NCI-H69 (cell line): Measurements from ENCODE around the gene STRADB.
A peak's percentile ranks its signal among the peaks of the same experiment; 100 is the strongest.
"Not testable (repeated sequence)": the region's sequence is repeated elsewhere in the genome, so short reads cannot be mapped to it uniquely, and the experiment has no call there.

Experiments
- DNase-seq: peaks from one replicate; lab custom pipeline; 2025; lab: John Stamatoyannopoulos, UW

Gene STRADB

GRCh38 chr2:201430322-201430721 is 21.2 kb upstream of the STRADB start:
- DNase-seq, result not testable (repeated sequence)

GRCh38 chr2:201430839-201431238 is 20.7 kb upstream of the STRADB start:
- no peak for DNase-seq

GRCh38 chr2:201432038-201432620 is 19.4 kb upstream of the STRADB start:
- no peak for DNase-seq

GRCh38 chr2:201432621-201433393 is 18.7 kb upstream of the STRADB start:
- DNase-seq, result no peak

GRCh38 chr2:201433394-201433995 is 18.0 kb upstream of the STRADB start:
- DNase-seq, result no peak

- no peak for DNase-seq
Observed at GRCh38 chr2:201436141-201436540, 15.4 kb upstream of the STRADB start.

GRCh38 chr2:201439336-201439922 is 12.1 kb upstream of the STRADB start:
- DNase-seq, result not testable (repeated sequence)

- peak; percentile 19 for DNase-seq
Observed at GRCh38 chr2:201440182-201440581, 11.4 kb upstream of the STRADB start.

- no peak for DNase-seq
Observed at GRCh38 chr2:201441409-201441808, 10.1 kb upstream of the STRADB start.

GRCh38 chr2:201444746-201445465 is 6.6 kb upstream of the STRADB start:
- no peak for DNase-seq

GRCh38 chr2:201447086-201447485 is 4.5 kb upstream of the STRADB start:
- DNase-seq, result no peak

GRCh38 chr2:201448061-201448460 is 3.5 kb upstream of the STRADB start:
- DNase-seq, result no peak

- DNase-seq, result peak; percentile 43
Observed at GRCh38 chr2:201448701-201449100, 2.8 kb upstream of the STRADB start.

- DNase-seq, result peak; percentile 67
Observed at GRCh38 chr2:201450954-201451291, 617 bp upstream of the STRADB start.

GRCh38 chr2:201452058-201452921 is 750 bp downstream of the STRADB start:
- DNase-seq, result no peak

GRCh38 chr2:201452922-201453643 is 1.5 kb downstream of the STRADB start:
- peak; percentile 57 for DNase-seq

GRCh38 chr2:201458381-201458780 is 6.8 kb downstream of the STRADB start:
- no peak for DNase-seq

- no peak for DNase-seq
Observed at GRCh38 chr2:201460532-201460931, 9.0 kb downstream of the STRADB start.

GRCh38 chr2:201464547-201464946 is 13.0 kb downstream of the STRADB start:
- no peak for DNase-seq

GRCh38 chr2:201465524-201465971 is 14.0 kb downstream of the STRADB start:
- peak; percentile 61 for DNase-seq
